ENCODE data around the gene FEM1B.

DNA sequence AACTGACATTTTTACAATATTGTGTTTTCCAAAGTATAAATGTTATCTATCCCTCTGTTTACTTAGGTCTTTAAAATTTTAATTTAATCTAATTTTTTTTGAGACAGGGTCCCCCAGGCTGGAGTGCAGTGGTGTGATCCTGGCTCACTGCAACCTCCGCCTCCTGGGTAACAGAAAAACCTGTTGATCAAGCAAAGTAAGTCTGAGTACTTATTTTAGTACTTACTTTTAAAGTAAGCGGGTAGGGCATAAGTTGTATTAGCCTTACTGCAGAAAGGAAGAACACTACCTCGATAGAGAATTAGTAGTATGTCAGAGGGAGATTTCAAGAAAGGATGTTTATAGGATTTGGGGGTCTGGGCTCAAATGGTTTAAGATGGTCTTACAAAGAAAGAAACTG lies 11.9 kb upstream of the FEM1B start:
- TF ChIP-seq RFX5 (IDR thresholded peaks at IDR 0.05; ENCODE audit: borderline replicate concordance, low read depth, low read length) (no peak), CTCF (IDR thresholded peaks at IDR 0.05; ENCODE audit: control extremely low read depth in 1 of 3, insufficient read depth in 1 of 3, low read depth in 1 of 3, low read length in 3 of 3) (no peak), EGR1 (IDR thresholded peaks at IDR 0.05; ENCODE audit: borderline replicate concordance, low read depth, low read length) (no peak), CHD1 (IDR thresholded peaks at IDR 0.05; ENCODE audit: low read depth, low read length) (no peak), SRF (IDR thresholded peaks at IDR 0.05; ENCODE audit: low read depth, low read length) (no peak), POLR2AphosphoS5 (IDR thresholded peaks at IDR 0.05; ENCODE audit: low read depth, low read length) (no peak), POLR2A (IDR thresholded peaks at IDR 0.05; ENCODE audit: control extremely low read depth in 1 of 2, low read depth in 2 of 2, low read length in 2 of 2) (no peak), EP300 (IDR thresholded peaks at IDR 0.05; ENCODE audit: borderline replicate concordance in 1 of 2, low read depth in 2 of 2, low read length in 2 of 2) (no peak), SUZ12 (IDR thresholded peaks at IDR 0.05; ENCODE audit: low read length) (no peak), CHD2 (IDR thresholded peaks at IDR 0.05; ENCODE audit: low read length) (no peak), RAD21 (IDR thresholded peaks at IDR 0.05 in 1 of 2, conservative IDR thresholded peaks at IDR 0.05 in 1 of 2; ENCODE audit: low read depth in 2 of 2, low read length in 2 of 2) (no peak), EZH2 (IDR thresholded peaks at IDR 0.05; ENCODE audit: low read depth, low read length, severe bottlenecking) (no peak)

Measured in H1 (cell line).